Tibial nerve (tissue), 4 donors: Measurements from ENCODE around the gene SLC7A9. TPM values are rescaled to one million over a fixed set of nuclear protein-coding genes. Genes with fewer than 3 reads are reported as not detected.
"Not testable (repeated sequence)": the region's sequence is repeated elsewhere in the genome, so short reads cannot be mapped to it uniquely, and the experiment has no call there.

Experiments
- DNase-seq, 2 donors: peaks; one replicate each; pipeline ENCODE4 v3.0.0-alpha.2; 2019; ENCODE audit warnings: low spot score in 2 of 2
- H3K27ac ChIP-seq, 4 donors: fragments of 200-600 bp; sonication (generic) in 3 of 4; one replicate each; pipeline ENCODE4 v1.5.1; 2017 to 2019; ENCODE audit warnings: mild to moderate bottlenecking in 1 of 4
- H3K27me3 ChIP-seq, 2 donors: fragments of 200-600 bp; sonication (generic) in 1 of 2; one replicate each; pipeline versions ENCODE4 v1.5.1 to v1.6.0; 2017 to 2019
- H3K36me3 ChIP-seq, 3 donors: fragments of 200-600 bp; sonication (generic); one replicate each; pipeline ENCODE4 v1.5.1; 2018 to 2019
- H3K4me1 ChIP-seq, 4 donors: fragments of 200-600 bp; sonication (generic) in 3 of 4; one replicate each; pipeline ENCODE4 v1.5.1; 2017 to 2019
- H3K4me3 ChIP-seq, 4 donors: fragments of 200-600 bp; sonication (generic) in 3 of 4; one replicate each; pipeline ENCODE4 v1.5.1; 2017 to 2019; ENCODE audit warnings: mild to moderate bottlenecking in 1 of 4, moderate library complexity in 1 of 4
- H3K9me3 ChIP-seq, 4 donors: fragments of 200-600 bp; sonication (generic) in 3 of 4; one replicate each; pipeline ENCODE4 v1.5.1; 2017 to 2019
- CTCF ChIP-seq, 5 experiments: fragments of 200-600 bp in 3 of 5; fragments of 450-650 bp in 2 of 5; sonication (generic) in 3 of 5; IDR thresholded peaks; one replicate each; pipeline ENCODE4 v1.5.1; 2016 to 2019; ENCODE audit warnings: antibody characterized with exemption in 5 of 5, mild to moderate bottlenecking in 3 of 5, moderate library complexity in 2 of 5
- EP300 ChIP-seq, 2 donors: sonication (generic); formaldehyde crosslinking; IDR thresholded peaks; one replicate each; pipeline ENCODE4 v1.6.1; 2017; ENCODE audit warnings: antibody characterized with exemption in 2 of 2, mild to moderate bottlenecking in 1 of 2
- POLR2A ChIP-seq, 2 donors: fragments of 450-650 bp; IDR thresholded peaks; one replicate each; pipeline ENCODE4 v1.6.1; 2017; ENCODE audit warnings: antibody characterized with exemption in 2 of 2, mild to moderate bottlenecking in 2 of 2, moderate library complexity in 2 of 2
- WGBS, 2 donors: methylation state at CpG; one replicate each; pipeline ENCODE4 v1.1.5; 2018; 5-methylcytosine and 5-hydroxymethylcytosine counted together
- total RNA-seq, 4 donors: library from RNA; depleted of rRNA; stranded (reverse); fragments of >200 nt; gene quantifications; one replicate each; pipeline ENCODE4 v1.1.0, GENCODE V29; 2016

Gene SLC7A9
- total RNA-seq, 4 donors from 2014 or later, result 1.6 TPM; not detected in 3

GRCh38 chr19:32868206-32868950 lies 1.2 kb downstream of the SLC7A9 start:
- WGBS, 2 donors, result 82 to 83% methylated on average over 19 of the region's 19 CpGs

GRCh38 chr19:32867436-32867835 lies 2.1 kb downstream of the SLC7A9 start:
- 83 to 89% methylated on average over 9 of the region's 9 CpGs for WGBS, 2 donors
- not testable (repeated sequence) for H3K27ac ChIP-seq, H3K9me3 ChIP-seq, H3K4me3 ChIP-seq, H3K27me3 ChIP-seq, H3K4me1 ChIP-seq, DNase-seq
- peaks cover 0 to 21% (median 0%) of the 10 kb centered on the region in 3 donors for H3K36me3 ChIP-seq

More at GRCh38 chr19:32868206-32868950, 1.2 kb downstream of the SLC7A9 start:
- Histone ChIP-seq H3K4me3 (no peak overlapping the region), H3K27ac (no peak overlapping the region), H3K27me3 (no peaks in the 10 kb centered on the region), H3K9me3 (no peaks in the 10 kb centered on the region), H3K36me3 (peaks cover 0 to 12% (median 0%) of the 10 kb centered on the region in 3 donors), H3K4me1 (peaks cover 0 to 6% (median 2%) of the 10 kb centered on the region in 4 donors)
- TF ChIP-seq EP300 (IDR thresholded peaks at IDR 0.05) (no peak), CTCF (IDR thresholded peaks at IDR 0.05) (no peak), POLR2A (IDR thresholded peaks at IDR 0.05) (no peak)
- DNase-seq, result no peak

GRCh38 chr19:32866564-32867265 lies 2.9 kb downstream of the SLC7A9 start:
- Histone ChIP-seq H3K36me3 (peaks cover 0 to 28% (median 0%) of the 10 kb centered on the region in 3 donors), H3K4me1 (peaks cover 0 to 6% (median 2%) of the 10 kb centered on the region in 4 donors), H3K27ac (no peak overlapping the region), H3K9me3 (no peaks in the 10 kb centered on the region), H3K4me3 (no peak overlapping the region), H3K27me3 (no peaks in the 10 kb centered on the region)
- no peak for DNase-seq
- 84 to 86% methylated on average over 7 of the region's 12 CpGs for WGBS, 2 donors
- no peak for TF ChIP-seq POLR2A (IDR thresholded peaks at IDR 0.05)
- TF ChIP-seq EP300 (IDR thresholded peaks at IDR 0.05), result no peak
- TF ChIP-seq CTCF (IDR thresholded peaks at IDR 0.05), result no peak

GRCh38 chr19:32866061-32866460 lies 3.5 kb downstream of the SLC7A9 start:
- DNase-seq, result no peak
- no peak overlapping the region for H3K27ac ChIP-seq
- H3K9me3 ChIP-seq, result no peaks in the 10 kb centered on the region
- no peaks in the 10 kb centered on the region for H3K27me3 ChIP-seq
- H3K36me3 ChIP-seq, result peaks cover 0 to 29% (median 0%) of the 10 kb centered on the region in 3 donors
- TF ChIP-seq CTCF (IDR thresholded peaks at IDR 0.05) (no peak), POLR2A (IDR thresholded peaks at IDR 0.05) (no peak), EP300 (IDR thresholded peaks at IDR 0.05) (no peak)
- H3K4me1 ChIP-seq, result peaks cover 0 to 2% (median under 1%) of the 10 kb centered on the region in 4 donors
- WGBS, 2 donors, result 83 to 94% methylated on average over 5 to 6 of the region's 7 CpGs
- no peak overlapping the region for H3K4me3 ChIP-seq

- WGBS, 2 donors, result 74 to 75% methylated on average over 6 of the region's 6 CpGs
- no peaks in the 10 kb centered on the region for H3K27me3 ChIP-seq
- no peak overlapping the region for H3K4me3 ChIP-seq
- no peak for DNase-seq
- no peaks in the 10 kb centered on the region for H3K4me1 ChIP-seq
- TF ChIP-seq POLR2A (IDR thresholded peaks at IDR 0.05), result no peak
- no peaks in the 10 kb centered on the region for H3K9me3 ChIP-seq
- H3K36me3 ChIP-seq, result peaks cover 0 to 29% (median 0%) of the 10 kb centered on the region in 3 donors
- H3K27ac ChIP-seq, result no peak overlapping the region
These were observed 4.2 kb downstream of the SLC7A9 start for GRCh38 chr19:32865326-32865725.
